HS-27A (cell line): ENCODE measurements around the gene VWDE.
"Not testable (repeated sequence)": the region's sequence is repeated elsewhere in the genome, so short reads cannot be mapped to it uniquely, and the experiment has no call there.

Experiments used
- DNase-seq: peaks from one replicate; pipeline ENCODE4 v3.0.0-alpha.2; 2012; ENCODE audit warnings: low read depth, missing footprints

The VWDE gene

DNA sequence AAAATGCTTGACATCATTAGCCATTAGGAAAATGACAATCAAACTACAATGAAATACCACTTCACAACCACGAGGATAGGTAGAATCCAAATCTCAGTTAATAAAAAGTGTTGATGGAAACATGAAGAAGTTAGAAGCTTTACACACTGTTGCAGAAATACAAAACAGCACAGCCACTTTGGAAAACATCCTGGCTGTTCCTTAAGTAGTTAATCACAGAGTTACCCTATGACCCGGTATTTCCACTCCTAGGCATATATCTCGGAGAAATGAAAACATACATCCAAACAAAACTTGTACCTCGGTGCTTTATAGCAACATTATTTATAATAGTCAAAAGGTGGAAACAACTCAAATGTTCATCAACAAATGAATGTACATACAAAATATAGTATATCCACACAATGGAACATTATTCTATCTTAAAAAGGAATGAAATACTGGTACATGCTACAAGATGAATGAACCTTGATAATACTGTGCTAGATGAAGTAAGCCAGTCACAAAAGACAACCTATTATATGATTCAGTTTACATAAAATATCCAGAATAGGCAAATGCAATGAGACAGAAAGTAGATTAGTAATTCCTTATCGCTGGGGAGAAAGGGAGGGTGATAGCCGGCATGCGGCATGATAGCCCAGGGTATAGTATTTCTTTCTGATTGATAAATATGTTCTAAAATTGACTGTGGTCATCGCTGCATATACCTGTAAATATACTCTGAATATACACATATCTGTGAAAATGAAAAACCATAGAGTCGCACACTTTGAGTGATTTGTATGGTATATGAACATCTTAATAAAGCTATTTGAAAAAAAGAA is 1.9 kb downstream of the VWDE start:
- no peak for DNase-seq

DNA sequence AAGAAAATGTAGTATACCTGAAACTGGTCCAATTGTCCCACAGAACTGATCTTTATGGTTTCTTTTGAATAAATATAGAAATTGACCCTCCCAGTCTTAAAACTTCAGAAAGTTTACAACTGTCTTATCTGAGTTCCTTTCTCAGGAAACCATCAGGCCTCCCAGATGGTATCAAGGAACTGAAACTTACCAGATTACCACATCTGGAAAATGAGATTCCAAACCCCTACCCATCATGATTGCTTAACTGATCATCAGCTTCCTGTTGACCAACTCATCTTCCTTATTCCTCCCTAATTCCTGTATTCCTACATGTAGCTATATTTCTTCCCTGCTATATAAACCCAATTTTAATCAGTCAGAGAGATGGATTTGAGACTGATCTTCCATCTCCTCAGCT is 5.5 kb downstream of the VWDE start:
- DNase-seq = no peak

DNA sequence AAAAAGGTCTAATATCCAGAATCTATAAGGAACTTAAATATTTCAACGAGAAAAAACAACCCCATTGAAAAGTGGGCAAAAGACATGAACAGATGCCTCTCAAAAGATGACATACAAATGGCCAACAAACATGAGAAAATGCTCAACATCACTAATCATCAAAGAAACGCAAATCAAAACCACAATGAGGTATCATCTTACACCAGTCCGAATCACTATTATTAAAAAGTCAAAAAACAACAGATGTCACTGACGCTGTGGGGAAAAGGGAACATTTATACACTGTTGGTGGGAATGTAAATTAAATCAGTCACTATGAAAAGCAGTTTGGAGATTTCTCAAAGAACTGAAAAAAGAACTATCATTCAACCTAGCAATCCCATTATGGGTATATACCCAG is 6.0 kb downstream of the VWDE start:
- no peak for DNase-seq

DNA sequence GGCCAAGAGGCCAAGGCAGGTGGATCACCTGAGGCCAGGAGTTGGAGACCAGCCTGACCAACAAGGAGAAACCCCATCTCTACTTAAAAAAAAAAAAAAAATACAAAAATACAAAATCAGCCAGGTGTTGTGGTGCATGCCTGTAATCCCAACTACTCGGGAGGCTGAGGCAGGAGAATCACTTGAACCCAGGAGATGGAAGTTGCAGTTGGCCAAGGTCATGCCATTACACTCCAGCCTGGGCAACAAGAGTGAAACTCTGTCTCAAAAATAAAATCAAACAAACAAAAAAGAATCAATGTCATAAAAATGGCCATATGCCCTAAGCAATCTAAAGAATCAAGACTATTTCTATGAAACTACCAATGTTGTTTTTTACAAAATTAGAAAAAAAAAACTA is 7.0 kb downstream of the VWDE start:
- not testable (repeated sequence) for DNase-seq

DNA sequence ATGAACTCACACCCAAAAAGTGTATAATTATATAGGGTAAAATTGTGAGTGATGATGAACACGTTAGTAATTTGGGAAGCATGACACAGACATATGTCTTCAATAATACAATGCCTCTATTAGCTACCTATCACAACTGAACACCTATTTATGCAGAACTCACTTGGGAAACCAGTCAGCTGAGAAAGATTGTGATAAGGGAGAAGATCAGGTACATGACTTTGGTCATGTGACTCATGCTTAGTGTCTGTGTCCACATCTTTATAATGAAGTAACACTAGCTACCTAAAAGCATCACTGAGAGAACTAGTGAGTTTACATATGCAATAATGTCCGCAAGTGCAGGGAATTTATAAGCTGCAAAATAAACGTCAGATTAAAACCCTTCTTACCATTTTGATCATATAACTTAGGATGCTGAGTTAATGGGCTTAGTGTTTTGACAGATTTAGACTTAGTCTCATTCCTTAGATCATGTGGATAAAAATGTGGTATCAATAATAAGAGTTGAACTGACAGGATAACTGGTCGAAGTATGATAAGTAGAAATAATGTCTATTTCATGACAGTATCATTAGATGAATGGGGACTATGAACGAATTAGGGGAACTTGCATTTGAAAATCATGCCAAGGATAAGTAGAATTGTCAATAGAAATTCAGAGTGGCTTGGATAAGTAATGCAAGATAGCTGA is 11.6 kb downstream of the VWDE start:
- no peak for DNase-seq

DNA sequence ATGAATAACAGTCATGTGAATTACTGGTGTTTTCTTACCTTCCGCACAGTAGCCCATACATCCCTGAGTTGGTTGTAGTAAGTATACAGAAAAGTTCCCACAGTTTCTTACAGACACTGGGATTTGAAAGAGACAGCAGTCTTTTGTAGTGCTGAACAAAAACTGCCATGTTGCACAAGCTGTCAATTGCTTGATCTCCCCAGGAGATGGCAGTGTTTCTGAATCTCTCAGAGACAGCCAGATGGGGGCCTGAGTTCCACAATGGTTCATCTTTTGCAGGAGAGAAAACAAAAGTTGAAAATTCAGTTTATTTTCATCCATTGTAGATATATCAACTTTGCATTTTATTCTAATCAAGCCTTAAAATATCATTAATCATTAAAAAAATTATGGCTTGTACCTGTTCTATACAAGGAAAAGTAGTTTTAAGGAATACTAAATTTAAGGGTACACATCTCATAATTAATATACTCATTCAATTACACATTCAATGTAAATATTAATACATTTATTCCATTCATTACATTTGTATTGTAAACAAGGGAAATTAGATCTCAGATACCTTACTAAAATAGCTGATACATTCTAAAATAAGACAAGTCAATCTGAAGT is 14.5 kb downstream of the VWDE start:
- DNase-seq = peak; percentile 14

DNA sequence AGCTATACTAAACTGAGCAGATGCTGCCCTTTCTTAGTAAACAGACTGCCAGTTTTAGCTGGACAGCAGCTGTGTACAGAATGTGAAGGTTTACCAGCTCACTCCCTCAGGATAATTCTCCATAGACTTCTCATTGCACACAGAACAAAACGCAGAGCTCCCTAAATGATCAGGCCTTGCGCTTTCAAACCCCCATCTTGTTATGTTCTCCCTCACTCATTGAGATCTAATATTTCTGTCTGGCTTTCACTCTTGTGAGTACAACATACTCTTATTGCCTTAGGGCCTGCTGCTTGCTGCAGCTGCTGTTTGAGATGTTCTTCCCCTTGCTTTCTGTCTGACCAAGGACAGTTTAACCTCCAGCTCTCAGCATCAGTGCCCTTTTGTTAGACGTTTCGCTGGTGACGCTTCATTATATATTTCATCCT is 17.3 kb downstream of the VWDE start:
- DNase-seq = no peak

DNA sequence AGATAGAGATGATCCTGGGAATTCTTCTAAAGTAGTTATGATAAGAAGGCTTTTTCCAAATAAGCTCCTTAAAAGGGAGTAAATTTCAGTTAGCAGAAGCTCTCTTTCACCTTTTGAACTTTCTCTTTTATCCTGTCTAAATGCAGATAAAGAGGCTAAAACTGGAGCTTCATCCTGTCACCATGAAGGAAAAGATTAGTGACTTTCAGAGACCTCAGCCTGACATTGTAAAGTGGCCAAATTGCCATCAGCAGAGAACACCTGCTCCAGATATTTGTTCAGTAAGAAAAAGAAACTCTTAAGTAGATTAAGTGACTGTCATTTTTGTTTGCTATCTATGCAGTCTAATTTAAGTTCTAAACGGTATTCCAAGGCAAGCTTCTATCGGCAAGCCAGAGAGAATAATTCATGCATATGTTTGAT is 18.3 kb downstream of the VWDE start:
- no peak for DNase-seq

DNA sequence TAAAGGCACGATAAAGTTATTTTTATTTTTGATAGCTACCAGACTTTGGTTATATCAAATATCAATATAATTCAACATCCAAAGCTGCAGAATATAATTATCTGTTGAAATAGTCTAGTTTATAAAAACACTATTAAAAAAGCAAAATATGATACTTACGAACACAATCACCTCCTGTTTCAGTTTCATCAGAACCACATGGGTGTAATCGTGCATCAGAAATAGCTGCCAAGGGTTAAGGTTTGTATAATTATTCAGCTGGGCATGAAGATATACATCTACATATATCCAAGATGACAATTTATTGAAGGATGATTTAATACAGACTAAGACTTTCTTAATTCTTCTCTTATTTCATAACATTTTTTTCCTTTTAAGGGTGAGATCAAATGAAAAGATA is 20.3 kb downstream of the VWDE start:
- no peak for DNase-seq

DNA sequence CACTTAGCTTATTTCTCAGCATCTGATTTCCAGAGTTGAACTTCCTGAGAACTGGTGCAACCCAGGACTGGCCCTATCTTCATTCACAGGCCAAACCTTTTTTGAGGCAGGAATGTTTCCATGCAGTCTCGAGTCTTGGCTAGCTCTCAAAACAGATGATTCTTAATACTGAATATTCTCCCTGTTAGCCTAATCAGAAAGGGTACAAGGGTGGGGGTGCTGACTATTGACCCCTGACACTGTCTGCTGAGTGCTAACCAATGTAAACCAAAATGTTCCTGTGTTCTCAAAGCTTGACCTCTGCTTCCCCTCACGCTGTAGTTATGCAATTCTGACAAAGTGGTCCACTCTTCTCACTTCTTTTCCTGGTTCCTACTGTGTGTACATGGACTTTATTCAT is 25.3 kb downstream of the VWDE start:
- DNase-seq = no peak

DNA sequence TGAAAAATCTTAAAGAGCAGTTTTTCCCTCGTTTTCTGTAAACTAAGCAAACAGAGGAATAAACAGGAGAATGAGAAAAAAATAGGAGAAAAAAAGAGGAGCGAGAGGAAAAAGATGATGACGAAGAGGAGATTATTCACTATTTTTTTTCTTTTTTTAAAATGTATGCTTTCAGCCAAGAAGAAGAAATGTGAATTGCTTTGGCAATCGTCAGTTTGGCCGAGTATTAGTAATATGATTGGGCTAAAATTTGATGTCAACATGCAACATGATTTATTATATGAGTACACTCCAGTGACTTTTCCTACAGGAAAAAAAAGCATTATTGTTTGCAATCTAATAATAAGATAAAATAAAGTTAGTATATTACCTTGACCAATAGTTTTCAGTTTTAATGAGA is 26.3 kb downstream of the VWDE start:
- DNase-seq = no peak

DNA sequence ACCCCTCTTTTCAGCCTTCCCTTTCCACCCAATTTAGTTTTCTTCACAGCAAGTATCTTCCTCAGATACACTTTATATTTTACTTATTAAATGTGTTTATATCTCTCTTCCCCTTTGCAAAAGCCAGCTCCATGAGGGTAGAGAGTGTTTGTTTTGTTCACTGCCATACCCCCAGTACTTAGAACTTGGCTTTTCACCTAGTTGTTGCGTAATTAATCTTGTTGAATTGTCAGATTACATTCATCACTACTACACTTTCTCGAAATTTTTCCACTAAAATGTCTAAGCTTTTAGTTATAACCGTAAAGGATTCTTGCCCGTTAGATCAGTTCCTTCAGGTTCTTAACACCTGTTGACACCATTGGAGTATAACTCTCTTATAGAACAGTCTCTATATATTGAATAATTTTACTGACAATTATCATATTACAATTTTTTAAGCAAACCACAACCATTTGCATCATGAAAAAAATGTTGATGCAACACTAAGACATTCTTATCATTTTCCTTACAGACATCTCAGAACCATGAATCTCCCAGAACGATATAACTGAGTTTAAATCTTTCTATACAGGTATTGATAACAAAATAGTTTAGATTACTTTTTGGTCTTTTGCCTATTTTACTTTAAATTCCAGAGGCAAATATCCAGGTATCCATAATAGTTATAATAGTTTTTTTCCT is 29.9 kb downstream of the VWDE start:
- DNase-seq = no peak

DNA sequence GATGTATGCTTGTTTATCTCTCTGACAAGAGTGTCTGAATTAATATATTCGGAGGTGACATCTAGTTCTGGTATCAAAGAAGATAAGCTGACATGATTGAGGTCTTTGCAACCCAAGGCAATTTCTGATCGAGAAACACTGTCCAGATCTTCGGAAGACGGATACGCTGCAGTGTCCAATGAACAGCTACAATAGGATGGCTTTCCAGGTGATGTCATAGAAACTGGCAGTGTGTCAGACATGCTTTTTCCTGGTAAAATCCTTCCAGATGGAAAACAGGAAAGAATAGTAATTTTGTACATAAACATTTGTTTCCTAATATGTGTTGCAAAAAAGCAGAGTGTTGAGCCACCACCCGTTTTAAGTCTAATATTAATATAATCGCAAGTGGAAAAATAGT is 33.4 kb downstream of the VWDE start:
- DNase-seq = no peak

DNA sequence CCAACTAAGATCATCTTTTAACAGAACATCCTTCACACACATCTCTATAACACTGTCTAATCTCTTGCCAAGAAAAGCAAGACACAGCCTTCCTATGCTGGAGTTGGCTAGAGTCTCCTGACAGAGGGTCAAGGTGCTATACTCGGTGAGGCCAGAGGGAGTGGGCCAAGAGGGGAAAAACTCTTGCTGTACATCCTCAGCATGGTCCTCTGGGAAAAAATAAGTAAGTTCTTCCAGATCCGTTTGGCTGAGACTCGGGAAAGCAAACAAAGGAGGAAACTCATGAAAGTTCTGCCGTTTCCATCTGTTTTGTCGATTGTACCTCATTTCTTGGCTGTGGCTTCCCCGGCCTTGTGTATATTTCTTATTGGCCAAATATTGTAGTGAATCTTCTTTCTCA is 33.9 kb downstream of the VWDE start:
- no peak for DNase-seq

DNA sequence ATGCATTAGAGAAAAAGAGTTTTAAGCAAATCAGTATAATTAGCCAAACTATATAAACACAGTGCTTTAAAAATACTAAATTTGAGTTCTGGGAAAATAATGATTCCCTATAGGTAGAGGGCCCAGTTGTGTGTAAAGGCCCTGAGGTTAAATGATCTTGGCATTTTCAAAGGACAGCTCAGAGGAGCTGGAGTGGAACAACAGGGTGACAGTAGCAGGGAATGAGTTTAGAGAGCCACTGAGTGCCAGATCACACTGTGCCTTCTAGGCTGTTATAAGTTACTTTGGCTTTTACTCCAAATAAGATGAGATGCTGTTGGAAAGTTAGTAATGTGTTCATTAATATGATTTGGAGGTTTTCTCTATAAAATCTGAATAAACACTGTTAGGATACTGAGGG is 34.6 kb downstream of the VWDE start:
- no peak for DNase-seq

DNA sequence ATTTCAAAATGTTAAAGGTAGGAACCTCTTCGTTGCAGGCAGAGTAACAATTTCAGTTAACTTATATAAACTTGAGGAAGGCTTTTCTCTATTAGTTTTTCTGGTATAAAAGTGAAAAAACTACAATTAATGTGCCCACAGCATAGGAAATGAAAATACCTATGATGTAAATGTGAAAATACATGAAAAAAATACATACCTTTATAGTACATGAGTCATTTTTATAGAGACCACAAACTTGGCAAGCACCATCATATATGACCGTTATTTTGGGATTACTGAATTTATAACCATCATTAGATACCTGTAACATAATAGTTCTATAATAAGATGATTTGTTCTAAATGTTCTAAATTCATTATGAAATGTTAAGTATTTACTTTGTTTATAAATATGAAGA is 42.7 kb downstream of the VWDE start:
- DNase-seq = no peak

DNA sequence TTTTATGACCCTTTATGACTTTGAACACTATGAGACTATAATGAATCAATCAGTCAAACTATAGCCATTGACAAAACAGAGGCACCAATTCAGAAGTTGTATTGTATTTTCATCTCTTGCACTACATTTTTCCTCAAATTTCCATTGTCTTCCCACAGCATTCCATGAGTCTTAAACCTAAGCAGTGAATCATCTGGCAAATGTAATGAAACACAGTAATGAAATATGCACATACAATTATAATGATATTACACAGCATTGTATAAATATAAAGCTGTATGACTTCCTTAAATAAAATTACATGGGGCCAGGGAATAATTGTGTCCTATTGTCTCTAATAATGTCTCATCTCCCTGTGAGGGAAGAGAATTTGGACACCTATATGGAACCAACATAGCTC is 45.0 kb downstream of the VWDE start:
- no peak for DNase-seq

DNA sequence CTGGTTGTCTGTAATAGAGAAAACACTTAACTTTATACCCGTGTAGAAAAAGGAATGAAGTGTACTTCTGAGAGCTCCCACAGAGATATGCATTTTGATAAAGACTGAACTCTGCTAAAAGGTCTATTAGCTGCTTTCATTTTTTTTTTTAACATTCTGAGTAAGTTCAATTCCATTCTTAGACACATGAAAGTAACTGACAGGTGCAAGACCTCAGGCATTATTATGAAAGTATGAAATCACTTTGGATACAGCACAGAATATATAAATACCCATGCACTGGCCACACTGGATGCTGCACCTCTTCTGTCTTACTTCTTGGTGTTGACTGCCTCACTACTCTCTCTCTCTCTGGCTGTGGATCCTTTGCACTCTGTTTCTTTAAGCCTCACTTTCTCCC is 46.2 kb downstream of the VWDE start:
- DNase-seq = no peak

DNA sequence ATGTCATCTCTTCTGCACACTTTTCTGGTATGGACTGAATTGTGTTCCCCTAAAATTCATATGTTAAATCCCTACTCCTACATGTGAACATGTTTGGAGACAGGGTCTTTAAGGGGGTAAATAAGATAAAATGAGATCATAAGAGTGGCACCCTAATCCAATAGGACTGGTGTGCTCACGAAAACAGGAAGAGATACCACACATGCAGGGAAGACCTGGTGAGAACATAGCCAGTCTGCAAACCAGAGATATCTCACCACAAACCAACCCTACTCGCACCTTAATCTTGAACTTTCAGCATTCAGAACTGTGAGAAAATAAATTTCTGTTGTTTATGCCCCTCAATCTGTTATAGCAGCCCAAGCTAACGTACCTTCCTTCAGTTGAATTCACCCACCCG is 51.8 kb downstream of the VWDE start:
- DNase-seq = no peak

DNA sequence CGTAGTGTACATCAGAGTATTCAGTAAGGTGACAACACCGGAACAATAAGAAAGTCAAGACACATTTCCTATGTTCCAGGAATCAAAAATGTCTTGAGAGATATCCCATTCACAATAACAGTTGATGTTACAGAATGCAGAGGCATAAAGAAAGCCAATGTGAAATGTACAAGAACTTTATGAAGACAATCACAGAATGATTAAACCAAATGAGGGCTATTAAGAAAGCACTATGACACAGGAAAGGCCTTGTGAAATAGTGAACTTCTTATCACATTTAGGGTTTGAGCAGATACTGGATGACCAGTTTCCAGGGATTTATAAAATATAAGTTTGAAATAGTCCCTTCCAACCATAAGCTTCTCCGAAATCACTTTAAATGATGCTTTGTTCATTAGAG is 52.7 kb downstream of the VWDE start:
- no peak for DNase-seq

DNA sequence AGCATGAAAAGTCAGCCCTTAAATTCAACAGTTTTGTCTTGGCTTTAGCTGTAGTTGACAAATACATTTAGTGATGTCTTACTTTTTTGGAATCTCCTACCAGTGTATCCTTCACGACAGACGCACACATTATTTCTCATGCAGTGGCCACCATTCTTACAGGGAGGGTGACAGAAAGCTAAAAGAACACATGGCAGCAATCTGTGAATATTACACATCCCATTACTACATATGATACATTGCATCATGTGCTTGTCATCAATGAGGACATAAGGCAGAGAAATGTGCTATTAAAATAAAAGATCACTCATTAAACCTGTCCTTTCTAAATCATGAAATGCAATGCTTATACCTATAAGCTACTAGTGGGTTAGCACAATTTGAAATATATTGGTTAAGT is 66.6 kb downstream of the VWDE start:
- DNase-seq = no peak

DNA sequence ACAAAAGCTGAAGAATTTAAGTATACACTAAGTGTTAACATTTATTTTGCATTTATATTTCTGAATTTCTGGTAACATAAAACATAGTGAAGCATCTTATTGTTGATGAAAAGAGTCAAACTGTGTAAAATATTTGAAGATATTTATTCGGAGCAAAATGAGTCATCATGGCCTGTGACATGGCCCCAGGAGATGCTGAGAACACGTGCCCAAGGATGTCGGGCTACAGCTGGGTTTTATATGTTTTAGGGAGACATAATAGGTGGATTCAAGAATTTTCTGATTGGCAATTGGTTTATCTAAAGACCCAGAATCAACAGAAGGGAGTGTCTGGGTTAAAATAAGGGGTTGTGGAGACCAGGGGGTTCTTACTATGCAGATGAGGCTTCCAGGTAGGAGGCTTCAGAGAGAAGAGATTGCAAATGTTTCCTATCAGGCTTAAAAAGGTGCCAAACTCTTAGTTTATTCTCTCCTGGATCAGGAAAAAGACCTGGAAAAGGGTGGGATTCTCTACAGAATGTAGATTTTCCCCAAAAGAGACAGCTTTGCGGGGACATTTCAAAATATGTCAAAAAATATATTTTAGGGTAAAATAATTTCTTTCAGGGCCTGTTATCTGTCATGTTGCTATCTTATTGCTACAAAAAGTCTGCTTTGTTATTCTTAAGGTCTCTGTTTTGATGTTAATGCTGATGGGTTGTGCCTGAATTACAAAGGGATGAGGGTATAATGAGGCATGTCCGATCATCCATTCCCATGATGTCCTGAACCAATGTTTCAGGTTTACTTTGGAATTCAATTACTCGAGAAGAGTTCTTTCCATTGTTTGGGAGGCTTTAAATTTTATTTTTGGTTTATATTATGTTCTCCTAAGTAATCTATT is 74.5 kb downstream of the VWDE start:
- no peak for DNase-seq
